H9 (cell line): ENCODE results near the gene SMYD5. TPM values are rescaled to one million over a fixed set of nuclear protein-coding genes. Genes with fewer than 3 reads are reported as not detected.

Experiments used
- DNase-seq: peaks from one replicate; pipeline ENCODE4 v3.0.0-alpha.2; 2017
- H2AFZ ChIP-seq: one replicate; pipeline ENCODE4 v1.6.1; 2013; ENCODE audit warnings: mild to moderate bottlenecking, low read length, control low read depth, moderate library complexity
- H2AK5ac ChIP-seq: 2 replicates; pipeline ENCODE4 v1.6.1; 2013; ENCODE audit warnings: low read length, control low read depth, mixed read lengths; ENCODE audit not compliant: insufficient read length
- H2BK120ac ChIP-seq: one replicate; pipeline ENCODE4 v1.6.1; 2013; ENCODE audit warnings: low read depth, mild to moderate bottlenecking, low read length, control low read depth, inconsistent platforms; ENCODE audit not compliant: poor library complexity, severe bottlenecking
- H2BK12ac ChIP-seq: 2 replicates; pipeline ENCODE4 v1.6.1; 2013; ENCODE audit warnings: low read length, control low read depth, mixed read lengths, low read depth; ENCODE audit not compliant: insufficient read length
- H2BK15ac ChIP-seq: 2 replicates; pipeline ENCODE4 v1.6.1; 2013; ENCODE audit warnings: low read depth, low read length, control low read depth
- H2BK20ac ChIP-seq: one replicate; pipeline ENCODE4 v1.6.1; 2013; ENCODE audit warnings: low read depth, mild to moderate bottlenecking, low read length, control low read depth, inconsistent platforms; ENCODE audit not compliant: poor library complexity, severe bottlenecking
- H2BK5ac ChIP-seq: 2 replicates; pipeline ENCODE4 v1.6.1; 2013; ENCODE audit warnings: low read length, control low read depth, mixed read lengths; ENCODE audit not compliant: insufficient read length
- H3K14ac ChIP-seq: 2 replicates; pipeline ENCODE4 v1.6.1; 2013; ENCODE audit warnings: low read length, control low read depth; ENCODE audit not compliant: insufficient read depth
- H3K18ac ChIP-seq: 2 replicates; pipeline ENCODE4 v1.6.1; 2013; ENCODE audit warnings: low read depth, mild to moderate bottlenecking, mixed read lengths, low read length, control low read depth; ENCODE audit not compliant: insufficient read length
- H3K23ac ChIP-seq: 2 replicates; pipeline ENCODE4 v1.6.1; 2013; ENCODE audit warnings: low read length, control low read depth, mixed read lengths, low read depth; ENCODE audit not compliant: insufficient read length
- H3K23me2 ChIP-seq: 2 replicates; pipeline ENCODE4 v1.6.1; 2013; ENCODE audit warnings: low read depth, mild to moderate bottlenecking, mixed read lengths, low read length, control low read depth; ENCODE audit not compliant: insufficient read length, poor library complexity, severe bottlenecking
- H3K27ac ChIP-seq: 2 replicates; pipeline ENCODE4 v1.5.1; 2013; ENCODE audit warnings: low read length, control low read depth, mixed read lengths, low read depth; ENCODE audit not compliant: insufficient read length
- H3K27me3 ChIP-seq: 2 replicates; pipeline ENCODE4 v1.6.1; 2013; ENCODE audit warnings: low read length, control low read depth, inconsistent platforms; ENCODE audit not compliant: insufficient read depth
- H3K4ac ChIP-seq: 2 replicates; pipeline ENCODE4 v1.6.1; 2013; ENCODE audit warnings: low read depth, mild to moderate bottlenecking, control low read depth, inconsistent platforms, low read length, moderate library complexity
- H3K4me1 ChIP-seq: 2 replicates; pipeline ENCODE4 v1.6.1; 2013; ENCODE audit warnings: low read length, control low read depth, inconsistent platforms; ENCODE audit not compliant: insufficient read depth
- H3K4me2 ChIP-seq: 2 replicates; pipeline ENCODE4 v1.6.1; 2013; ENCODE audit warnings: low read length, control low read depth, mixed read lengths; ENCODE audit not compliant: insufficient read length, insufficient read depth
- H3K56ac ChIP-seq: 2 replicates; pipeline ENCODE4 v1.6.1; 2013; ENCODE audit warnings: low read depth, mild to moderate bottlenecking, mixed read lengths, low read length, control low read depth; ENCODE audit not compliant: insufficient read length
- H3K79me1 ChIP-seq: 2 replicates; pipeline ENCODE4 v1.6.1; 2013; ENCODE audit warnings: low read depth, mild to moderate bottlenecking, moderate library complexity, low read length, control low read depth, inconsistent platforms; ENCODE audit not compliant: insufficient read depth, poor library complexity, severe bottlenecking
- H3K79me2 ChIP-seq: 2 replicates; pipeline ENCODE4 v1.6.1; 2013; ENCODE audit warnings: low read length, control low read depth, inconsistent platforms; ENCODE audit not compliant: insufficient read depth
- H3K9ac ChIP-seq: 2 replicates; pipeline ENCODE4 v1.6.1; 2013; ENCODE audit warnings: low read length, control low read depth, mixed read lengths; ENCODE audit not compliant: insufficient read length; ENCODE audit errors: extremely low read depth
- H3K9me3 ChIP-seq: one replicate; pipeline ENCODE4 v1.6.1; 2013; ENCODE audit warnings: low read depth, low read length, inconsistent platforms; ENCODE audit not compliant: control insufficient read depth
- H3T11ph ChIP-seq: one replicate; pipeline ENCODE4 v1.6.1; 2013; ENCODE audit warnings: mild to moderate bottlenecking, low read length, control low read depth, inconsistent platforms
- H4K20me1 ChIP-seq: one replicate; pipeline ENCODE4 v1.6.1; 2013; ENCODE audit not compliant: control insufficient read depth, insufficient read length, insufficient read depth
- H4K5ac ChIP-seq: 2 replicates; pipeline ENCODE4 v1.6.1; 2013; ENCODE audit warnings: low read depth, mild to moderate bottlenecking, mixed read lengths, low read length, control low read depth; ENCODE audit not compliant: insufficient read length
- H4K8ac ChIP-seq: replicated peaks from 2 replicates; pipeline ENCODE4 v1.6.1; 2013; ENCODE audit warnings: low read length, control low read depth, mixed read lengths, low read depth; ENCODE audit not compliant: insufficient read length
- H4K91ac ChIP-seq: 2 replicates; pipeline ENCODE4 v1.6.1; 2013; ENCODE audit warnings: low read depth, mild to moderate bottlenecking, moderate library complexity, mixed read lengths, low read length, control low read depth; ENCODE audit not compliant: insufficient read length
- H3K27ac Mint-ChIP-seq, 3 experiments: 2 replicates in 2 of 3; 3 replicates in 1 of 3; pipeline ENCODE4 v1.8.0; 2020 to 2021; ENCODE audit warnings: mixed read lengths in 3 of 3, mild to moderate bottlenecking in 1 of 3, moderate library complexity in 1 of 3
- H3K27me3 Mint-ChIP-seq: 2 replicates; pipeline ENCODE4 v1.8.0; 2021; ENCODE audit warnings: low read depth, mild to moderate bottlenecking, moderate library complexity, mixed read lengths
- H3K36me3 Mint-ChIP-seq, 3 experiments: 2 replicates in 2 of 3; 3 replicates in 1 of 3; pipeline ENCODE4 v1.8.0; 2020 to 2021; ENCODE audit warnings: low read depth in 3 of 3, mixed read lengths in 3 of 3; ENCODE audit not compliant: insufficient read depth in 1 of 3
- H3K4me1 Mint-ChIP-seq, 2 experiments: 2 replicates each; pipeline ENCODE4 v1.8.0; 2020; ENCODE audit warnings: mixed read lengths in 2 of 2
- H3K4me3 Mint-ChIP-seq, 2 experiments: 2 replicates in 1 of 2; 3 replicates in 1 of 2; pipeline ENCODE4 v1.8.0; 2020 to 2021; ENCODE audit warnings: mild to moderate bottlenecking in 2 of 2, mixed read lengths in 2 of 2, moderate library complexity in 1 of 2
- H3K9me3 Mint-ChIP-seq, 2 experiments: 2 replicates in 1 of 2; 3 replicates in 1 of 2; pipeline ENCODE4 v1.8.0; 2020; ENCODE audit warnings: mild to moderate bottlenecking in 2 of 2, mixed read lengths in 2 of 2, moderate library complexity in 1 of 2
- WGBS: extraction: QIAGEN DNeasy Blood & Tissue Kit; methylation state at CpG from one replicate; pipeline ENCODE4 v1.1.7; 2013; ENCODE audit warnings: missing lambda C conversion rate, low lambda C conversion rate, mixed read lengths; ENCODE audit not compliant: insufficient read length; ENCODE audit errors: extremely low coverage; 5-methylcytosine and 5-hydroxymethylcytosine counted together
- total RNA-seq: library from RNA; stranded (reverse); gene quantifications from 2 replicates; pipeline ENCODE4 v1.2.1, GENCODE V29; 2021
- TF ChIP-seq, protein P1 (sequence below): fragments of 200-600 bp; sonication (generic); conservative IDR thresholded peaks from 3 replicates; pipeline ENCODE4 v1.8.0; 2021; ENCODE audit warnings: antibody characterized with exemption, mild to moderate bottlenecking

SMYD5 gene
- total RNA-seq, 1 experiment from 2014 or later, result 45.2 TPM

DNA sequence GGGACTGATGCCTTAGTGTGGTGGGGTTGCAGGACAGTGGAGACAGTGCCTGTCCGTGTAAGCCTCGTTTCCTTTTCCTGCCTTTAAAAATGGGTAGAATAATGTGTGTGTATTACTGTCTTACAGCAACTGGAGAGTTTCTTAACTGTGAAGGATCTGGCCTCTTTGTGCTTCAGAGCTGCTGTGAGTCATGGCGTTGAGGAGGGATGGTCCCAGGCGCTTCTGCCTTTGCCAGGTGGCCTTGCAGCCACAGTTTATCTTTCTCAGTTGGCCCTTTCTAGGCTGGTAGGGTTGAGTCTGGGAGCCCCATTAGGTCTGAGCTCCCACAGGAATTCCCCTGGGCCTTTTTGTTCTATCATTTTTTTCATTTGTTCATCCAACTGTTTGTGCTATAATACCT, 9.8 kb downstream of the SMYD5 start:
- no peak overlapping the region for H3K4me2 ChIP-seq
- H3T11ph ChIP-seq, result no peak overlapping the region
- H3K23me2 ChIP-seq, result no peaks in the 10 kb centered on the region
- no peak overlapping the region for H3K56ac ChIP-seq
- no peak overlapping the region for H3K23ac ChIP-seq
- H3K36me3 Mint-ChIP-seq, result peaks cover 13 to 55% (median 51%) of the 10 kb centered on the region in 3 experiments; a peak in 6 of 7 replicates
- H2AFZ ChIP-seq, result no peak overlapping the region
- TF ChIP-seq, protein P1, sequence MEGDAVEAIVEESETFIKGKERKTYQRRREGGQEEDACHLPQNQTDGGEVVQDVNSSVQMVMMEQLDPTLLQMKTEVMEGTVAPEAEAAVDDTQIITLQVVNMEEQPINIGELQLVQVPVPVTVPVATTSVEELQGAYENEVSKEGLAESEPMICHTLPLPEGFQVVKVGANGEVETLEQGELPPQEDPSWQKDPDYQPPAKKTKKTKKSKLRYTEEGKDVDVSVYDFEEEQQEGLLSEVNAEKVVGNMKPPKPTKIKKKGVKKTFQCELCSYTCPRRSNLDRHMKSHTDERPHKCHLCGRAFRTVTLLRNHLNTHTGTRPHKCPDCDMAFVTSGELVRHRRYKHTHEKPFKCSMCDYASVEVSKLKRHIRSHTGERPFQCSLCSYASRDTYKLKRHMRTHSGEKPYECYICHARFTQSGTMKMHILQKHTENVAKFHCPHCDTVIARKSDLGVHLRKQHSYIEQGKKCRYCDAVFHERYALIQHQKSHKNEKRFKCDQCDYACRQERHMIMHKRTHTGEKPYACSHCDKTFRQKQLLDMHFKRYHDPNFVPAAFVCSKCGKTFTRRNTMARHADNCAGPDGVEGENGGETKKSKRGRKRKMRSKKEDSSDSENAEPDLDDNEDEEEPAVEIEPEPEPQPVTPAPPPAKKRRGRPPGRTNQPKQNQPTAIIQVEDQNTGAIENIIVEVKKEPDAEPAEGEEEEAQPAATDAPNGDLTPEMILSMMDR, result no peak
- no peak for DNase-seq
- no peak overlapping the region for H2BK15ac ChIP-seq
- no peak overlapping the region for H2BK5ac ChIP-seq
- H3K4ac ChIP-seq, result no peak overlapping the region
- H4K91ac ChIP-seq, result no peak overlapping the region
- H3K14ac ChIP-seq, result no peak overlapping the region
- H3K27ac ChIP-seq, result no peak overlapping the region
- no peak overlapping the region for H2BK120ac ChIP-seq
- H4K20me1 ChIP-seq, result no peaks in the 10 kb centered on the region
- H3K27me3 ChIP-seq, result no peaks in the 10 kb centered on the region
- H3K79me2 ChIP-seq, result no peaks in the 10 kb centered on the region
- H3K9me3 Mint-ChIP-seq, result no peaks in the 10 kb centered on the region
- H2BK12ac ChIP-seq, result no peak overlapping the region
- H3K18ac ChIP-seq, result no peak overlapping the region
- H3K9me3 ChIP-seq, result no peaks in the 10 kb centered on the region
- no peak overlapping the region for H3K9ac ChIP-seq
- H3K27me3 Mint-ChIP-seq, result no peaks in the 10 kb centered on the region
- no peak overlapping the region for H2BK20ac ChIP-seq
- H2AK5ac ChIP-seq, result no peak overlapping the region
- H4K8ac ChIP-seq, result no peak overlapping the region
- H4K5ac ChIP-seq, result no peak overlapping the region
- WGBS, result no CpG with 5 or more reads among the region's 4 CpGs
- H3K27ac Mint-ChIP-seq, result no peak overlapping the region
- no peak overlapping the region for H3K4me3 Mint-ChIP-seq
- no peaks in the 10 kb centered on the region for H3K4me1 ChIP-seq
- no peaks in the 10 kb centered on the region for H3K4me1 Mint-ChIP-seq
- peaks cover 4% of the 10 kb centered on the region for H3K79me1 ChIP-seq
